Measurements from ENCODE around the gene FARS2.

FARS2 gene

GRCh38 chr6:5275497-5275896, 14.2 kb downstream of the FARS2 start:
- DNase-seq (ENCODE audit: low read depth), result no peak
- TF ChIP-seq, protein P1, sequence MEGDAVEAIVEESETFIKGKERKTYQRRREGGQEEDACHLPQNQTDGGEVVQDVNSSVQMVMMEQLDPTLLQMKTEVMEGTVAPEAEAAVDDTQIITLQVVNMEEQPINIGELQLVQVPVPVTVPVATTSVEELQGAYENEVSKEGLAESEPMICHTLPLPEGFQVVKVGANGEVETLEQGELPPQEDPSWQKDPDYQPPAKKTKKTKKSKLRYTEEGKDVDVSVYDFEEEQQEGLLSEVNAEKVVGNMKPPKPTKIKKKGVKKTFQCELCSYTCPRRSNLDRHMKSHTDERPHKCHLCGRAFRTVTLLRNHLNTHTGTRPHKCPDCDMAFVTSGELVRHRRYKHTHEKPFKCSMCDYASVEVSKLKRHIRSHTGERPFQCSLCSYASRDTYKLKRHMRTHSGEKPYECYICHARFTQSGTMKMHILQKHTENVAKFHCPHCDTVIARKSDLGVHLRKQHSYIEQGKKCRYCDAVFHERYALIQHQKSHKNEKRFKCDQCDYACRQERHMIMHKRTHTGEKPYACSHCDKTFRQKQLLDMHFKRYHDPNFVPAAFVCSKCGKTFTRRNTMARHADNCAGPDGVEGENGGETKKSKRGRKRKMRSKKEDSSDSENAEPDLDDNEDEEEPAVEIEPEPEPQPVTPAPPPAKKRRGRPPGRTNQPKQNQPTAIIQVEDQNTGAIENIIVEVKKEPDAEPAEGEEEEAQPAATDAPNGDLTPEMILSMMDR (IDR thresholded peaks at IDR 0.05; ENCODE audit: low read depth, low read length), result no peak
- TF ChIP-seq MYC (IDR thresholded peaks at IDR 0.05; ENCODE audit: low read depth, low read length) (no peak), MAX (IDR thresholded peaks at IDR 0.05; ENCODE audit: low read depth, low read length) (no peak), POLR2A (IDR thresholded peaks at IDR 0.05; ENCODE audit: extremely low read depth, insufficient read length) (no peak)
- H3K4me3 ChIP-seq (ENCODE audit: low read depth, low read length), result no peak overlapping the region

DNA sequence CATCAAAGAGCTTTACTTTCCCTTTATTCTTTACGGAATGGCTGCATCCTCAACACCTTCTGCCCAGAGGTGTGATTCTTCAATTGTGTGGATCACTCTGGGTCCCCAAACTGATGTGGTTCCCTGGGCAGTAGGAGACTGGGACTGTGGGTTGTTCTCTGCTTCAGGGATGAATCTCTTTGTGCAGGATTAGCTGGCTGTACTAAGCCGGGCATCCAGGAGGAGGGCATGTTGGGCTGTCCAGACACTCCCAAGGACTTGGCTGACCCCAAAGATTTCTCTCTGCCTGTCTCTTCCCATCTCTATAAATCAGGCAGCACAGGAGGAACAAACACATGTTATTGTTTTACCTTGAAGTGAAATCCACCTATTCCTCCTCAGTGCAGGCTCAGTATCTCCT, 15.3 kb downstream of the FARS2 start:
- H3K4me3 ChIP-seq (ENCODE audit: low read depth, low read length), result no peak overlapping the region
- no peak for DNase-seq (ENCODE audit: low read depth)
- TF ChIP-seq MYC (IDR thresholded peaks at IDR 0.05; ENCODE audit: low read depth, low read length), result no peak
- no peak for TF ChIP-seq MAX (IDR thresholded peaks at IDR 0.05; ENCODE audit: low read depth, low read length)
- no peak for TF ChIP-seq POLR2A (IDR thresholded peaks at IDR 0.05; ENCODE audit: extremely low read depth, insufficient read length)
- TF ChIP-seq, protein P1 (IDR thresholded peaks at IDR 0.05; ENCODE audit: low read depth, low read length), result no peak

GRCh38 chr6:5277589-5277988, 16.3 kb downstream of the FARS2 start:
- no peak for DNase-seq (ENCODE audit: low read depth)
- TF ChIP-seq, protein P1 (IDR thresholded peaks at IDR 0.05; ENCODE audit: low read depth, low read length), result no peak
- TF ChIP-seq POLR2A (IDR thresholded peaks at IDR 0.05; ENCODE audit: extremely low read depth, insufficient read length), result no peak
- TF ChIP-seq MAX (IDR thresholded peaks at IDR 0.05; ENCODE audit: low read depth, low read length), result no peak
- TF ChIP-seq MYC (IDR thresholded peaks at IDR 0.05; ENCODE audit: low read depth, low read length), result no peak
- no peak overlapping the region for H3K4me3 ChIP-seq (ENCODE audit: low read depth, low read length)

DNA sequence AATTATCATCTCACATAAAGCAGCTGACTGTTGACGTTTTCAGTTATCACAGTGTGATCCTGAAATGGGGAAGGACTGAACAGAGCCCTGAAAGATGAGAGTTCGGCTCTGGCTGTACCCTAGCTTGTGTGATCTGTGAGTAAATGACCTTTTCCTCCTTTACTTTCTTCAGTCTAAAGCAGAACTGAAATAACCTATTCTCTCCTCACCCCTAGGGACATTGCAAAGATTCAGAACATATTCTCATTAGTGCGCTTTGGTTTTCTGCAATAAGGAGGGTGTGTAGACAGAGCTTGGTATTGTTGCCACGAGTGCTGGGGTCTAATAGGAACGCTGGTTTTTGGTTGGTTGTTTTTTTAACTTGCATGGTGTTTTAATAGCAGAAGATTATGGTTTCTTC, 16.7 kb downstream of the FARS2 start:
- no peak for TF ChIP-seq POLR2A (IDR thresholded peaks at IDR 0.05; ENCODE audit: extremely low read depth, insufficient read length)
- TF ChIP-seq, protein P1 (IDR thresholded peaks at IDR 0.05; ENCODE audit: low read depth, low read length), result no peak
- no peak for TF ChIP-seq MYC (IDR thresholded peaks at IDR 0.05; ENCODE audit: low read depth, low read length)
- TF ChIP-seq MAX (IDR thresholded peaks at IDR 0.05; ENCODE audit: low read depth, low read length), result no peak
- no peak overlapping the region for H3K4me3 ChIP-seq (ENCODE audit: low read depth, low read length)
- DNase-seq (ENCODE audit: low read depth), result no peak

DNA sequence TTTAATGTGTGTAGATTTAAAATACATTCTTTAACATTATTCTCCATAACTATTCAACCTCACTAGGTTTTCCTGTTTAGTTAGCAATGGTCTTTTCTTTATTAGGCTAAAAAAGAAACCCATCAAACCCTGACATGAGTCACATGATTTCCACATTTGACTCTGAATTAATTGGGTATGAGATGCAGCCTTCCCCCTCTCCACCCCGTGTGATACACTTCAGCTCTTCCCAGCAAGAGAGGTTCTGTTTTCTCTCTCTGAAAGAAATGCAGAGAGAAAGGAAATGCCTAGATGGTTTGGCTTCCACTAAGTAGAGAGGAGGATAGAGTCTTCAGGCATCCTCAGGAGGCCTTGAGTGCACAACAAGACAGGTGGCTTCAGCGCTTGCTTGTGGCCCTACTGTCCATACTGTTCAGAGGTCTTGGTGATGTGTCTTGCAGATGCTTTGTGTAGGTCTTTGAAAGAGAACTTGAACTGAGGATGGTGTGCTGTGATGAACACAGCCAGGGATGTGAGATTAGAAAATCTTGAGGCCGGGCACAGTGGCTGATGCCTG, 17.3 kb downstream of the FARS2 start:
- H3K4me3 ChIP-seq (ENCODE audit: low read depth, low read length), result no peak overlapping the region
- DNase-seq (ENCODE audit: low read depth), result no peak
- TF ChIP-seq, protein P1 (IDR thresholded peaks at IDR 0.05; ENCODE audit: low read depth, low read length), result no peak
- TF ChIP-seq MAX (IDR thresholded peaks at IDR 0.05; ENCODE audit: low read depth, low read length), result no peak
- TF ChIP-seq MYC (IDR thresholded peaks at IDR 0.05; ENCODE audit: low read depth, low read length), result no peak
- TF ChIP-seq POLR2A (IDR thresholded peaks at IDR 0.05; ENCODE audit: extremely low read depth, insufficient read length), result no peak

Measured in NB4 (cell line).